GM12872 (cell line): ENCODE results near the gene PRICKLE3.

Experiments
- TF ChIP-seq, protein P1 (sequence below): IDR thresholded peaks from 3 replicates; pipeline ENCODE4 v1.5.1; 2011; ENCODE audit warnings: low read depth, mild to moderate bottlenecking, low read length, moderate library complexity; ENCODE audit not compliant: insufficient read depth

The PRICKLE3 gene

DNA sequence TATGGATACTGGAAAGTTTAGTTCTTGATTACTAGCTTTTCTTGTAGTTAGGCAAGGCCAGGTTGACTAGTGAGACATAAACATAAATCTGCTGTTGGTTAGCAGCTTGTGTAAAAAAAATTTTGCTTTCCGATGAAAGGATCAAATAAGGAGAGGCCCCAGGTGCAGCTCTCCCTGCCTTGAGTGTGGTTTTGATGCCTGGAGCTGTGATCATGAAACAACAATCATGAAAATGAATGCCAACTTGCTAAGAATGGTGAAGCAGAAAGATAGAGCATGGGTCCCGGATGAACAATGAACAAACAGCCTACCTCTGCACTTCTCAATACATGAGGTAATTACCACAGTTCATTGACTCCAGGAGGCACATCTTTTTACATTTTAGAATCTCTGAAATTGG is 28.2 kb upstream of the PRICKLE3 start:
- TF ChIP-seq, protein P1, sequence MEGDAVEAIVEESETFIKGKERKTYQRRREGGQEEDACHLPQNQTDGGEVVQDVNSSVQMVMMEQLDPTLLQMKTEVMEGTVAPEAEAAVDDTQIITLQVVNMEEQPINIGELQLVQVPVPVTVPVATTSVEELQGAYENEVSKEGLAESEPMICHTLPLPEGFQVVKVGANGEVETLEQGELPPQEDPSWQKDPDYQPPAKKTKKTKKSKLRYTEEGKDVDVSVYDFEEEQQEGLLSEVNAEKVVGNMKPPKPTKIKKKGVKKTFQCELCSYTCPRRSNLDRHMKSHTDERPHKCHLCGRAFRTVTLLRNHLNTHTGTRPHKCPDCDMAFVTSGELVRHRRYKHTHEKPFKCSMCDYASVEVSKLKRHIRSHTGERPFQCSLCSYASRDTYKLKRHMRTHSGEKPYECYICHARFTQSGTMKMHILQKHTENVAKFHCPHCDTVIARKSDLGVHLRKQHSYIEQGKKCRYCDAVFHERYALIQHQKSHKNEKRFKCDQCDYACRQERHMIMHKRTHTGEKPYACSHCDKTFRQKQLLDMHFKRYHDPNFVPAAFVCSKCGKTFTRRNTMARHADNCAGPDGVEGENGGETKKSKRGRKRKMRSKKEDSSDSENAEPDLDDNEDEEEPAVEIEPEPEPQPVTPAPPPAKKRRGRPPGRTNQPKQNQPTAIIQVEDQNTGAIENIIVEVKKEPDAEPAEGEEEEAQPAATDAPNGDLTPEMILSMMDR: no peak

DNA sequence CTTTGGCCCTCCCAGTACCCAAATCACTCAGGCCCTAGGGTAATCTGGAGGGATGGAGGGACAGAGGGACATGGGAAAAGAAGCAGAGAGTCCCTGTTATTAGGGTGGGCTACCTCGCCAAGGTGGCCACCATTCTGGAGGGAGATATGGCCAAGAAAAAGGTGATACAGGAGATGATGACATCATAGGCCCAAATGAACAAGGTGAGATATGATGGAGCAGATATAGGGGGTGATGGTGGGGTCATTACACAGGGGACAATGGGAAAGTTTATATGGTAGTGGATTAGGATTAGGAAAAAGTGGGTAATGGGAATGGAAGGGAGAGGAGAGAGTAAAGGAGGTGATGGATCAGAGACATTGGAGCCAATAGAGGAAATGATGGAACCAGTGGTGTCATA is 26.7 kb upstream of the PRICKLE3 start:
- TF ChIP-seq, protein P1: no peak

DNA sequence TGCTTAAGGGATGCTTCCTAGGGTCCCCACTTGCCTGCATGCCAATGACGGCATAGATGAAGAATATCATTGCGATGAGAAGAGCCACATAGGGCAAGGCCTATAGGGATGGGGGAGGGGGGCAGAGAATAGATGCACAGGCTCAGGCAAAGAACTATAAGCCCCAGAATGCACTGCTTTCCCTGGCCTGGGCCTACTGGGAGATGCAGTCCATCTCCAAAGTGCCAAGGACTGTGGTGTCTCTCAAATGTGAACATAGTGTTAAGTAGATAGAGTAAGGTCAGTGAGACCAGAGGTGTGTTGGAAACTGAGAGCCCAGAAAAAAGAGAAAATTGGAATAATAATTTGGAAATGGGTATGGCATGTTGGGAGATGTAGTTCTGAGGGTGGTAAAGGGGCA is 26.0 kb upstream of the PRICKLE3 start:
- TF ChIP-seq, protein P1: no peak

DNA sequence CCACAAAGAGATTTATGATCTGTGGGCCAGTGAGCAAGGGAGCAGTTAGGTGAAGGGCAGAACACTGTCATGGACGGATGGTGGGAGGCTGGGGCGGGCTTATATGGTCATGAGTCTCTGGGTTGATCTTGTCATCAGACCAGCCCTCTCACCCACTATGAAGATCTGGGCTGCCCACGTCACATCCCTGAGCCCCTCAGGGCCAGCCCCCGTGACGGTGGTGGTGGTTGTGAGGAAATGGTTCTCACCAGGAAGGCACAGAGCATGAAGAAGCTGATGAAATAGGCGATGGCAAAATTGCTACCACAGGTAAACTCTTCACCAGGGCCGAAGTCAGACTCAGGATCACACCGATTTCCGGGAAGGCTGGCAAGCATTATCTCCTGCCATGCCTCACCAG is 24.9 kb upstream of the PRICKLE3 start:
- TF ChIP-seq, protein P1: no peak

DNA sequence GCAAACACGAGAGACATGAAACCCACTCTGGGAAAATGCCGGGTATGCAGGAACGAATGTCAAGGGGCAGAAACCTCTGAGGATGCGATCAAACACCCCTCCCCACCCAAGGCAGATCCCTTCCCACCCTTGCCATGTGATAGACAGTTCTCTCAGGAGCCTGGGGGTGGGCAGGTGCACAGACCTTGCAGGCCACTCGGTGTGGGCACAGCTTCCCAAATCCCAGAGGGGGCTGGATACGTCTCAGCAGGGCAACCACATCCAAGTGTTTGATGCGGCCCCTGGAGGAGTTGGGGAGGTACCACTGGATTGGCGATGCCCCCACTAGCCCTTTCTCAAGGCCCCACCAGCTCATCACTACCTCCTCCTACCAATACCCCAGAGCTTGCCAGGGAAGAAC is 24.2 kb upstream of the PRICKLE3 start:
- TF ChIP-seq, protein P1: no peak

DNA sequence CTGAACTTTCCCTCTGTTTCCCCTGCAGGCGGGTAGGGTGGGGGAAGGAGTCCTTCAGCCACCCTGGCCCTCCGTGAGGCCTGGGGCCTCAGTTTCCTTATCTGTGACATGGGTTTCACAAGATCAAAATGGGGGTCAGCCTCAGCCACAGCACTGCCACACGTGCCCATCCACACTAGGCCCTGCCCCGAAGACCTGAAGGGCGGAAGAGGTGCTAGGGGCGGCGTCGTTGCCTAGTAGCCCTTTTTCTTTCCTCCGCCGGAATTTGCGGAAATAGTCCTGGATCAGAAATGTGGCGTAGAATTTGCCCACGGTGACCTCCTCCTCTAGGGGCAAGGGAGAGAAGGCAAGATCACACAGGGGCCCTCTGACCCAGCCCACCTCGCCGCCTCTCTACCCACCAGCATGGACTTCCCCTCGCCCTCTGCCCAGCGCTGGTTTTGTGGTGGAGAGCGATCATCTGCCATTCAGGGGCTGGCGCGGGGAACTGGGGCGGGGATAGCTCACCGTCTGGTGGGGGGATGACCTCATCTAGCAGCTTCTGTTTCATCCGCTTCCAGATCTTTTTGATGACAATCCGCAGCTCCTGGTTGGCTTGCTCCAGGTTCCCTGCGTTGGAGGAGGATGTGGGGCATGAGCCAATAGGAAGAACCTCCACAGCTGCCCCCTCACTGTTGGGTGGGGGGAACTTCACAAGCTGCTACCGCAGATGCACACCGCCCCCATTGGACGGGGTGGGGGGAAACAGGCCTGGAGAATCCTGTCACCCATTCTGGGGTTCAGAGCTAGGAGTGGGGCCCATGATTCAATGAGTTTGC is 23.5 kb upstream of the PRICKLE3 start:
- TF ChIP-seq, protein P1: no peak

DNA sequence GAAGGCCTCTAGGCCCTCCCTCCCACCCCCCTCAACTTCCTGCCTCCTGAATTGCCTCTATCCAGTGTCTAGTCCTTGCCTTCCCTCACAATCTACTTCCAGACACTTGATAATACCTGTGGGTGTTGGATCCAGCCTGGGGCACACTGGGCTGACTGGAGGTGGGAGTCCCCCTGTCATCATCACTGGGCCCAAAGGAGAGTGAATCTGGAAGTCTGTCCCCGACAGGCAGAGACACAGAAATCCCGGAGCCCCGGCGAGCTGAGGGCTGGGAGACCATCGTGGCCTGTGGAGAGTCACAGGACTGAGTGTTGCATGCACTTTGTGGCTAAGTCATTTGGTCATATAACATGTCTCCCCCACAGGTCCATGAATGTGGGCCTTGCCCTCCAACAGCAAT is 22.2 kb upstream of the PRICKLE3 start:
- TF ChIP-seq, protein P1: no peak
